Activated naive CD4-positive, alpha-beta T cell treated with anti-CD3 and anti-CD28 coated beads for 36 hours (primary cell): ENCODE results near the gene FITM1. TPM values are rescaled to one million over a fixed set of nuclear protein-coding genes. Genes with fewer than 3 reads are reported as not detected.

ENCODE experiments used
- CTCF ChIA-PET: fragments of 350-600 bp; sonication (Branson Sonifier 250); formaldehyde crosslinking; loops from one replicate; lab custom pipeline; 2021; ENCODE audit warnings: antibody characterized with exemption; lab: Charles Lee
- DNase-seq: peaks from one replicate; pipeline ENCODE4 v3.0.0-alpha.2; 2020
- H3K27ac Mint-ChIP-seq: one replicate; pipeline ENCODE4 v1.8.0; 2021; ENCODE audit warnings: mild to moderate bottlenecking, mixed read lengths
- H3K27me3 Mint-ChIP-seq: one replicate; pipeline ENCODE4 v1.8.0; 2021; ENCODE audit warnings: low read depth, mixed read lengths
- H3K36me3 Mint-ChIP-seq: one replicate; pipeline ENCODE4 v1.8.0; 2021; ENCODE audit warnings: low read depth, mixed read lengths
- H3K4me1 Mint-ChIP-seq: one replicate; pipeline ENCODE4 v1.8.0; 2021; ENCODE audit warnings: low read depth, mixed read lengths
- H3K4me3 Mint-ChIP-seq: one replicate; pipeline ENCODE4 v1.8.0; 2021; ENCODE audit warnings: mild to moderate bottlenecking, moderate library complexity, mixed read lengths
- H3K9me3 Mint-ChIP-seq: one replicate; pipeline ENCODE4 v1.8.0; 2021; ENCODE audit warnings: mixed read lengths
- intact Hi-C: fragments of 100-400 bp; cut with micrococcal nuclease; formaldehyde crosslinking; loops from one replicate; pipeline ENCODE4 v1.15.1; 2023
- total RNA-seq, 2 experiments: library from RNA; stranded (reverse); gene quantifications; one replicate each; pipeline ENCODE4 v1.2.3, GENCODE V29; 2021

FITM1 gene
- total RNA-seq, 2 experiments from 2014 or later = 0.19 to 0.30 TPM

DNA sequence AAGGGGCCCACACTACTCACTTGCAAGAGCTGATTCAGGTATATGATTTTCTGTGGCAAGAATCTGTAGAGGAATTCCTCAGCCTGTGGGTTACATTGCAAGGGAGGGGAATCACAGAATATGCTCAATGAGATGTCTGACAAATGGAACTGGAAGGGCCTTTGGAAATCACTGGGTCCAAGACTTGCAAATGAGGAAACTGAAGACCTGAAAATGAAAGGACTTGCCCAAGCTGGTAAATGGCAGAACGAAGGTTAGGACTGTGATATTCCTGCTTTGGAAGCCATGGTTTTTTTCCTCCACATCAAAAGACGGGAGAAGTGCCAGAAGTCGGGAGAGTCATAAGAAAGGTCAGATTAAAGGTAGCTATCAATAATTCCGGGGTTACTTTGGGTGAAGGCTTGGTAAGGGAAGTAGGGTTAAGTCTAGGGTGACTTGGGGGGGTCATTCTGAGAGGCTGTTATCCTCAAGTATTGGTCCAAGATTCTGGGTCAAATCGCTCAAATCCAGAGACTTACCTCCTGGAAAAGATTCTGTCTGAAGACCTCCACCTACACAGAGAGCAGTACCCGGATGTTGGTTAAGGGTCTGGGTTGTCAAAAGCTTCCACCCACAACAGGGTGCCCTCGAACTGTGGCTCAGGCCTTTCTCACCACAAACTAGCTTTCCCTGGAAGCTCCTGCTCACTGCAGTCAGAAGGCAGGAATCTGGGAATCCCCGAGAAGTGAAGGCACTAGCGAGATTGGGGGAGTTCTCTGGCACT is 15.4 kb downstream of the FITM1 start:
- Mint-ChIP-seq H3K36me3 (peaks cover 52% of the 10 kb centered on the region), H3K27me3 (no peaks in the 10 kb centered on the region), H3K4me3 (peak overlapping the region; percentile 97), H3K4me1 (peaks cover 59% of the 10 kb centered on the region), H3K27ac (peak overlapping the region; percentile 99), H3K9me3 (no peaks in the 10 kb centered on the region)
- no peak for DNase-seq
- intact Hi-C loops = loop anchor here (1.0 to 5.0 kb wide), 5 partner anchors 42 to 1054 kb away; partner anchors contain the start of genes DHRS1, IPO4, NOP9 and RABGGTA
- CTCF ChIA-PET = interaction anchor here (0.7 to 6.9 kb wide), 12 partner anchors 9 to 285 kb away, joined by 3 to 63 read pairs (median 4); partner anchors contain the start of genes DCAF11, IRF9 and NRL

DNA sequence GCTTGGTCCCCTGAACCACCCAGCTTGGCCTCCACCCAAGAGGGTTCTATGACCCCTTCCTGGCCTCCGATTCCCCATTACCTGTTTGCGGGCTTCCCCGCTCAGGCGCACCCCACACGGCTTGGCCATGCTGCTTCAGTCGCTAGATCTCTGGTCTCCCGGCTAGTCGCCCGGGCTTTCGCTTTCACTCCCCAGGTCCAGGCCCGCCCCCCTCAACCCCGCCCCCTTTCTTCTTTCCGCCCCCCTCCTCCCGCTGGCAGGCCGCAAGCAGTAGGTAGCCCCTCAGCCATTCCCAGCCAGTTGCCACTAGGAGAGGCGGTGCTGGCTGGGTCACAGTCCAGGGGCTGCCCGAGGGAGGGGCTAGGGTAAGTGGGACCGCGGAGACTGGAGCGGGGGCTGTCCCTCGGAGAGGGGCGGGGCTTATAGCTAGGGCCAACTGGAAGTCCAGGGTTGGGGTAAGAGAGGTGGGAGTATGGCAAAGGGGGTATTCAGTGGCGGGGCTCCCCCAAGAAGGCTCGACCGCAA is 16.1 kb downstream of the FITM1 start, which contains the start of gene PSME2:
Gene PSME2, minus strand, starts transcription at position 158 of the 525 bp plus-strand sequence. Its CDS starts 29 bp downstream, at position 129.
- H3K36me3 Mint-ChIP-seq = peaks cover 57% of the 10 kb centered on the region
- peaks cover 59% of the 10 kb centered on the region for H3K4me1 Mint-ChIP-seq
- peak within 1 kb of the TSS; percentile 99 for H3K27ac Mint-ChIP-seq
- CTCF ChIA-PET = interaction anchor here (0.7 to 6.9 kb wide), 16 partner anchors 9 to 285 kb away, joined by 3 to 63 read pairs (median 4); partner anchors contain the start of genes DCAF11, DHRS1, IRF9 and NOP9
- H3K27me3 Mint-ChIP-seq = no peaks in the 10 kb centered on the region
- no peaks in the 10 kb centered on the region for H3K9me3 Mint-ChIP-seq
- peak within 1 kb of the TSS; percentile 97 for H3K4me3 Mint-ChIP-seq
- peak; percentile 94 for DNase-seq
- intact Hi-C loops = loop anchor here (1.0 to 5.0 kb wide), 5 partner anchors 42 to 1054 kb away; partner anchors contain the start of genes DHRS1, IPO4, NOP9 and RABGGTA

DNA sequence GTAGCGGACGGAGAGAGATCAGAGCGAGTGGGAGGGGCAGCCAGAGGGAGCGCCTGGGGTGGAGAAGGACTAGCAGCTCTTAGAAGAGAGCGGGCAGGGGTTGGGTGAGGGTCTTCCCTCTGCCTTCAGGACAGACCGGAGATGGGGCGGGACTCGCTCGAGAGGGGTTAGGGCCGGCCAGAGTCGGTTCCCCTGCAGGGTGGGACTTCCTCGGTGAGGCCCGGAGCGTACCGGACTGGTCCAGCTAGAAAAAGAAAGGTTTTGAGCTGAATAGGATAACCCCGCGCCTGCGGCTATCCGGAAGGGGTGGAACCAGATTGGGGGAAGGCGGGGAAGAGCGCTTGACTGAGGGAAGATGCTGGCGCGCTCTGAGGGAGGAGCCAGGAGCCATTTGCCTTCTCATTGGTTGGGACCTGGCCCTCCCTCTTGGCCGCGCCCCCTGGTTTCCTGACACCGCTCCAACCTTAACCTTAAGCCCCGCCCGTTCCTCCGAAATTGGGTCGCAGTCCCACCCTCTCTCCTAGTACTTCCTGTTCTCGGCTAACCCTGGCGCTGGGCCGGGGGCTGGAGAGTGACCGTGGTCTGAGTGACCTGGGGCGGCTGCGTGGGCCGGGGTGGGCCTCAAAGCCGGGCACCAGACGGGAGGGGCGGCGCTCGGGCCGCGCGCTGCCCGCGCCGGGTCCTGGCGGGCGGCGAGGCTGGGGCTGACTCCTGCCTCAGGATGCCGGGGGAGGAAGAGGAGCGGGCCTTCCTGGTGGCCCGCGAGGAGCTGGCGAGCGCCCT is 16.7 kb downstream of the FITM1 start, which contains the start of gene RNF31:
Gene RNF31, plus strand, starts transcription at position 521 of the 783 bp plus-strand sequence. Its CDS starts 201 bp downstream, at position 722.
- H3K4me3 Mint-ChIP-seq = peak within 1 kb of the TSS; percentile 97
- intact Hi-C loops = loop anchor here (1.0 to 5.0 kb wide), 14 partner anchors 11 to 1055 kb away; partner anchors contain the start of genes CHMP4A, DCAF11, DHRS1 and GMPR2
- H3K9me3 Mint-ChIP-seq = no peaks in the 10 kb centered on the region
- CTCF ChIA-PET = interaction anchor here (0.7 to 6.9 kb wide), 16 partner anchors 9 to 284 kb away, joined by 3 to 63 read pairs (median 4); partner anchors contain the start of genes DCAF11, DHRS1, IPO4 and IRF9
- H3K27ac Mint-ChIP-seq = peak within 1 kb of the TSS; percentile 99
- peak; percentile 99 for DNase-seq
- peaks cover 58% of the 10 kb centered on the region for H3K36me3 Mint-ChIP-seq
- no peaks in the 10 kb centered on the region for H3K27me3 Mint-ChIP-seq
- peaks cover 54% of the 10 kb centered on the region for H3K4me1 Mint-ChIP-seq

DNA sequence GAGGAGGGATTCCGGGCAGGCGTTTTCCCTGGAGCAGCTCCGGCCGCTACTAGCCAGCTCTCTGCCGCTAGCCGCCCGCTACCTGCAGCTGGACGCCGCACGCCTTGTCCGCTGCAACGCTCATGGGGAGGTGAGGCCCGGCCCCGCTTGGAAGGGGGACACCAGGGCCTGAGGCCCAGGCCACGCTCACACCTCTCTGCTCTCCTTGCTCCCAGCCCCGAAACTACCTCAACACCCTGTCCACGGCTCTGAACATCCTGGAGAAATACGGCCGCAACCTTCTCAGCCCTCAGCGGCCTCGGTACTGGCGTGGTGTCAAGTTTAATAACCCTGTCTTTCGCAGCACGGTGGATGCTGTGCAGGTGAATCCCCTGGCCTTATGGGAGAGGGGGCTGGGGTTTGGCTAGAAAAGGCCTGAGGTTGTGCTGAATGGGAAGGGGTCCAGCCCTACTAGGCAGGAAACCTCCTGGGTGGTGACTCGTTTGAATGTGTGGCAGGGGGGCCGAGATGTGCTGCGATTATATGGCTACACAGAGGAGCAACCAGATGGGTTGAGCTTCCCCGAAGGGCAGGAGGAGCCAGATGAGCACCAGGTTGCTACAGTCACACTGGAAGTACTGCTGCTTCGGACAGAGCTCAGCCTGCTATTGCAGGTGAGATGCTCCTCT is 17.4 kb downstream of the FITM1 start:
- H3K27ac Mint-ChIP-seq = peak overlapping the region; percentile 59
- H3K9me3 Mint-ChIP-seq = no peaks in the 10 kb centered on the region
- H3K27me3 Mint-ChIP-seq = no peaks in the 10 kb centered on the region
- no peak for DNase-seq
- H3K36me3 Mint-ChIP-seq = peaks cover 57% of the 10 kb centered on the region
- peak overlapping the region; percentile 97 for H3K4me3 Mint-ChIP-seq
- H3K4me1 Mint-ChIP-seq = peaks cover 50% of the 10 kb centered on the region
- intact Hi-C loops = loop anchor here (1.0 to 5.0 kb wide), 11 partner anchors 12 to 1056 kb away; partner anchors contain the start of genes CHMP4A, DCAF11, DHRS1 and GMPR2
- CTCF ChIA-PET = interaction anchor here (1.1 to 6.9 kb wide), 7 partner anchors 10 to 149 kb away, joined by 3 to 63 read pairs (median 7); partner anchors contain the start of genes DCAF11, IPO4, IRF9 and NRL

DNA sequence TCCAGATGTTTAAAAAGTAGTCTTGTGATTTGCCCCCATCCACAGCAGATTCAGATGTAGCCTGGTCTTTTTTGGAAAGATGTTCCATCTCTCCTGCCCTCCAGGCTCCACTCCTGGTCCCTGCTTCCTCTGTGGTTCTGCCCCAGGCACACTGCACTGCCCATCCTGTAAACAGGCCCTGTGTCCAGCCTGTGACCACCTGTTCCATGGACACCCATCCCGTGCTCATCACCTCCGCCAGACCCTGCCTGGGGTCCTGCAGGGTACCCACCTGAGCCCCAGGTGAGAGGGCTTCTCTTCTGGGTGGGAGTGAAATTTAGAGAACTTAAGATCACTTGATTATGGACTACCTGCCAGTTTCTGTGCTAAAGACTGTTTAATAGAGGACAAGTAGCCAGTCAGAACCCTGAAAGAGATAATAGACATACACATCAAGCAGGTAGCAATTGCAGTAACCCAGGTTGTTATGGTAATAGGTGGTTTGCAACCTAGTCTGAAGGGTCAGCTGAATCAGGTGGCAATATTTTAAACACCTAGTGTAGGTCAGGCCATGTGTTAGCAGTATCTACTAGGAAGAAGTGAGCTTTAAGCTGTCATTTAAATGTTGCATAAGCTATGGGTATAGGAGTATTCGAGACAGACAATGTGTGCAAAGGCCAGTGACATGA is 19.0 kb downstream of the FITM1 start:
- DNase-seq = no peak
- H3K4me1 Mint-ChIP-seq = peaks cover 36% of the 10 kb centered on the region
- no peaks in the 10 kb centered on the region for H3K27me3 Mint-ChIP-seq
- intact Hi-C loops = loop anchor here (5.0 kb wide), 1 partner anchor 1057 kb away; no protein-coding TSS in a partner anchor
- peak overlapping the region; percentile 40 for H3K4me3 Mint-ChIP-seq
- CTCF ChIA-PET = interaction anchor here (0.9 to 6.9 kb wide), 3 partner anchors 11 to 93 kb away, joined by 3 to 63 read pairs (median 23); partner anchors contain the start of genes IRF9 and TINF2
- H3K27ac Mint-ChIP-seq = peak overlapping the region; percentile 0
- H3K9me3 Mint-ChIP-seq = no peaks in the 10 kb centered on the region
- H3K36me3 Mint-ChIP-seq = peaks cover 51% of the 10 kb centered on the region

DNA sequence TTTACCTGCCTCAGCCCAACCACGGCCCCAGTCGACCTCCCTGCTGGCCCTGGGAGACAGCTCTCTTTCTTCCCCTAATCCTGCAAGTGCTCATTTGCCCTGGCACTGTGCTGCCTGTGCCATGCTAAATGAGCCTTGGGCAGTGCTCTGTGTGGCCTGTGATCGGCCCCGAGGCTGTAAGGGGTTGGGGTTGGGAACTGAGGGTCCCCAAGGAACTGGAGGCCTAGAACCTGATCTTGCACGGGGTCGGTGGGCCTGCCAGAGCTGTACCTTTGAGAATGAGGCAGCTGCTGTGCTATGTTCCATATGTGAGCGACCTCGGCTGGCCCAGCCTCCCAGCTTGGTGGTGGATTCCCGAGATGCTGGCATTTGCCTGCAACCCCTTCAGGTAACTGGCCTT is 19.6 kb downstream of the FITM1 start:
- CTCF ChIA-PET = interaction anchor here (0.9 to 4.5 kb wide), 2 partner anchors 11 to 92 kb away, joined by 3 to 23 read pairs; partner anchors contain the start of genes IRF9 and TINF2
- no peak overlapping the region for H3K27ac Mint-ChIP-seq
- no peaks in the 10 kb centered on the region for H3K27me3 Mint-ChIP-seq
- no peak for DNase-seq
- no peaks in the 10 kb centered on the region for H3K9me3 Mint-ChIP-seq
- H3K4me1 Mint-ChIP-seq = peaks cover 30% of the 10 kb centered on the region
- intact Hi-C loops = no loop called here
- no peak overlapping the region for H3K4me3 Mint-ChIP-seq
- peaks cover 53% of the 10 kb centered on the region for H3K36me3 Mint-ChIP-seq

DNA sequence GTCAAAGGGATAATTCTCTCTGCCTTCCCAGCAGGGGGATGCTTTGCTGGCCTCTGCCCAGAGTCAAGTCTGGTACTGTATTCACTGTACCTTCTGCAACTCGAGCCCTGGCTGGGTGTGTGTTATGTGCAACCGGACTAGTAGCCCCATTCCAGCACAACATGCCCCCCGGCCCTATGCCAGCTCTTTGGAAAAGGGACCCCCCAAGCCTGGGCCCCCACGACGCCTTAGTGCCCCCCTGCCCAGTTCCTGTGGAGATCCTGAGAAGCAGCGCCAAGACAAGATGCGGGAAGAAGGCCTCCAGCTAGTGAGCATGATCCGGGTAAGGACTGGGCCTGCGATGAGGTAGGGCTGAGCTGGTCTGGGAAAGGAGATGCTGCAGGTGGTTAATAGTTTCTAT is 20.1 kb downstream of the FITM1 start:
- Mint-ChIP-seq H3K27me3 (no peaks in the 10 kb centered on the region), H3K36me3 (peaks cover 51% of the 10 kb centered on the region), H3K9me3 (no peaks in the 10 kb centered on the region), H3K4me1 (peaks cover 25% of the 10 kb centered on the region), H3K27ac (no peak overlapping the region), H3K4me3 (no peak overlapping the region)
- no peak for DNase-seq
- CTCF ChIA-PET = interaction anchor here (0.6 to 4.5 kb wide), 2 partner anchors 11 to 157 kb away, joined by 3 to 23 read pairs; partner anchors contain the start of gene IRF9
- intact Hi-C loops = no loop called here

DNA sequence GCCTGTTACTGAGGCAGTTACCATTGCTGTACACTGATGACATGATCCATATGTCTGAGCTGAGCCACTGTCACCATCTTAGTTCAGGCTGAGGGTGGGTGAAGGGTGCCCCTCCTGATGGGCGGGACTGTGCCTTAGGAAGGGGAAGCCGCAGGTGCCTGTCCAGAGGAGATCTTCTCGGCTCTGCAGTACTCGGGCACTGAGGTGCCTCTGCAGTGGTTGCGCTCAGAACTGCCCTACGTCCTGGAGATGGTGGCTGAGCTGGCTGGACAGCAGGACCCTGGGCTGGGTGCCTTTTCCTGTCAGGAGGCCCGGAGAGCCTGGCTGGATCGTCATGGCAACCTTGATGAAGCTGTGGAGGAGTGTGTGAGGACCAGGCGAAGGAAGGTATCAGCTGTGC is 20.5 kb downstream of the FITM1 start:
- Mint-ChIP-seq H3K4me3 (no peak overlapping the region), H3K9me3 (no peaks in the 10 kb centered on the region), H3K27ac (no peak overlapping the region), H3K27me3 (no peaks in the 10 kb centered on the region), H3K36me3 (peaks cover 51% of the 10 kb centered on the region), H3K4me1 (peaks cover 21% of the 10 kb centered on the region)
- no peak for DNase-seq
- CTCF ChIA-PET = interaction anchor here (0.6 to 4.5 kb wide), 4 partner anchors 11 to 156 kb away, joined by 3 to 23 read pairs (median 4); partner anchors contain the start of gene IRF9
- intact Hi-C loops = no loop called here

DNA sequence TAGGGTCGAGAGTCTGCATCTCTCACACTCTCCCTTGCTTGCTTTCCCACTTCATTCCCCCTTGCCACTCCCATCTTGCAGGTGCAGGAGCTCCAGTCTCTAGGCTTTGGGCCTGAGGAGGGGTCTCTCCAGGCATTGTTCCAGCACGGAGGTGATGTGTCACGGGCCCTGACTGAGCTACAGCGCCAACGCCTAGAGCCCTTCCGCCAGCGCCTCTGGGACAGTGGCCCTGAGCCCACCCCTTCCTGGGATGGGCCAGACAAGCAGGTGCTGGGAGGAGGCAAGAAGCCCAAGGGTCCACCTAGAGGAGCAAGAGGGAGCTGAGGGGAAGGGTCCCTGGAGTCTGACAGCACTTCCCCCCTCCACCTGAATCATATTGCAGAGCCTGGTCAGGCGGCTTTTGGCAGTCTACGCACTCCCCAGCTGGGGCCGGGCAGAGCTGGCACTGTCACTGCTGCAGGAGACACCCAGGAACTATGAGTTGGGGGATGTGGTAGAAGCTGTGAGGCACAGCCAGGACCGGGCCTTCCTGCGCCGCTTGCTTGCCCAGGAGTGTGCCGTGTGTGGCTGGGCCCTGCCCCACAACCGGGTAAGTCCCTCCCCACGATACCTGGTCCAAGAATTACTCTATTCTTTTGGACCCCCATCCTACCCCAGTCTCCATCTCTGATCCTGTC is 21.1 kb downstream of the FITM1 start:
- peaks cover 47% of the 10 kb centered on the region for H3K36me3 Mint-ChIP-seq
- no peak overlapping the region for H3K27ac Mint-ChIP-seq
- no peak for DNase-seq
- H3K9me3 Mint-ChIP-seq = no peaks in the 10 kb centered on the region
- intact Hi-C loops = no loop called here
- H3K27me3 Mint-ChIP-seq = no peaks in the 10 kb centered on the region
- CTCF ChIA-PET = interaction anchor here (0.6 to 4.5 kb wide), 4 partner anchors 10 to 42 kb away, joined by 3 to 23 read pairs (median 4); partner anchors contain the start of gene IRF9
- peaks cover 20% of the 10 kb centered on the region for H3K4me1 Mint-ChIP-seq
- H3K4me3 Mint-ChIP-seq = no peak overlapping the region

DNA sequence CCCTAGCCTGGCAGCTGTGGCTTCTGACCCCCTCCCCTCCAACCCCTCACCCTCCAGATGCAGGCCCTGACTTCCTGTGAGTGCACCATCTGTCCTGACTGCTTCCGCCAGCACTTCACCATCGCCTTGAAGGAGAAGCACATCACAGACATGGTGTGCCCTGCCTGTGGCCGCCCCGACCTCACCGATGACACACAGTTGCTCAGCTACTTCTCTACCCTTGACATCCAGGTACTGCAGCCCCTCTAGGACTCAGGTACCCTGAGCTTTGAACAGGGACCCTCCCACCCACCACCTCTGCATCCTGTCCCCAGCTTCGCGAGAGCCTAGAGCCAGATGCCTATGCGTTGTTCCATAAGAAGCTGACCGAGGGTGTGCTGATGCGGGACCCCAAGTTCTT is 24.6 kb downstream of the FITM1 start:
- intact Hi-C loops = no loop called here
- Mint-ChIP-seq H3K27me3 (no peaks in the 10 kb centered on the region), H3K4me1 (peaks cover 2% of the 10 kb centered on the region), H3K27ac (peak overlapping the region; percentile 72), H3K9me3 (no peaks in the 10 kb centered on the region), H3K4me3 (no peak overlapping the region), H3K36me3 (peaks cover 52% of the 10 kb centered on the region)
- CTCF ChIA-PET = interaction anchor here (1.3 kb wide), 1 partner anchor 9 kb away, joined by 5 read pairs; the partner anchor contains the start of gene PSME2
- no peak for DNase-seq
